ENCODE measurements around the gene SIX3.

The SIX3 gene

GRCh38 chr2:44944102-44944951 is 2.8 kb downstream of the SIX3 start:
- DNase-seq, result no peak

- no peak for DNase-seq
Measured at GRCh38 chr2:44944952-44945612, 3.6 kb downstream of the SIX3 start.

GRCh38 chr2:44945676-44946371 is 4.3 kb downstream of the SIX3 start:
- no peak for DNase-seq

- DNase-seq, result no peak
Measured at GRCh38 chr2:44946372-44947027, 5.0 kb downstream of the SIX3 start.

GRCh38 chr2:44947028-44947375 is 5.5 kb downstream of the SIX3 start:
- DNase-seq, result no peak

- DNase-seq, result no peak
Measured at GRCh38 chr2:44948565-44949328, 7.2 kb downstream of the SIX3 start.

GRCh38 chr2:44949329-44950151 is 8.0 kb downstream of the SIX3 start:
- DNase-seq, result peak; percentile 33

- DNase-seq, result no peak
Measured at GRCh38 chr2:44950646-44951045, 9.1 kb downstream of the SIX3 start.

- no peak for DNase-seq
Measured at GRCh38 chr2:44951124-44951523, 9.6 kb downstream of the SIX3 start.

- DNase-seq, result no peak
Measured at GRCh38 chr2:44951714-44952113, 10.2 kb downstream of the SIX3 start.

GRCh38 chr2:44952143-44952805 is 10.8 kb downstream of the SIX3 start:
- peak; percentile 68 for DNase-seq

- DNase-seq, result no peak
Measured at GRCh38 chr2:44952806-44953498, 11.4 kb downstream of the SIX3 start.

- DNase-seq, result no peak
Measured at GRCh38 chr2:44953499-44953883, 12.0 kb downstream of the SIX3 start.

- DNase-seq, result no peak
Measured at GRCh38 chr2:44954447-44954888, 13.0 kb downstream of the SIX3 start.

- peak; percentile 27 for DNase-seq
Measured at GRCh38 chr2:44954889-44955592, 13.5 kb downstream of the SIX3 start.

GRCh38 chr2:44955593-44956392 is 14.3 kb downstream of the SIX3 start:
- DNase-seq, result peak; percentile 61

GRCh38 chr2:44956843-44957242 is 15.3 kb downstream of the SIX3 start:
- peak; percentile 47 for DNase-seq

GRCh38 chr2:44957656-44958327 is 16.3 kb downstream of the SIX3 start:
- DNase-seq, result no peak

Measured in HCEC 1CT (cell line).